Endothelial cell of umbilical vein (primary cell): Measurements from ENCODE around the gene PGGHG. TPM values are rescaled to one million over a fixed set of nuclear protein-coding genes. Genes with fewer than 3 reads are reported as not detected.

Experiments used
- BruUV-seq: library from RNA; stranded (reverse); fragments of 400-500 nt; replicated peaks from 2 replicates; lab custom pipeline; 2021; lab: Mats Ljungman, UMichigan
- CTCF ChIA-PET: fragments of 300-600, 350-600 bp; sonication (Branson Sonifier 250); formaldehyde crosslinking; loops from one replicate; lab custom pipeline; 2021; ENCODE audit warnings: antibody characterized with exemption, inconsistent platforms; lab: Charles Lee
- POLR2A ChIA-PET: fragments of 300-600, 350-600 bp; sonication (Branson Sonifier 250); formaldehyde crosslinking; loops from one replicate; lab custom pipeline; 2021; ENCODE audit warnings: antibody characterized with exemption, inconsistent platforms; lab: Charles Lee
- DNase-seq: peaks from one replicate; pipeline ENCODE4 v3.0.0-alpha.2; 2011; ENCODE audit warnings: low read depth, low spot score
- FAIRE-seq: peaks from 2 replicates; lab custom pipeline; 2011; peaks lifted over from hg19 to GRCh38; lab: Jason Lieb, UNC
- H2AFZ ChIP-seq: 2 replicates; pipeline ENCODE4 v1.6.0; 2012; ENCODE audit warnings: low read depth, low read length, control low read depth, inconsistent platforms
- H3K27ac ChIP-seq: 2 replicates; pipeline ENCODE4 v1.5.1; 2011; ENCODE audit warnings: low read depth, mild to moderate bottlenecking, control low read depth, low read length, moderate library complexity; ENCODE audit not compliant: insufficient read depth
- H3K27me3 ChIP-seq, 2 experiments: 2 replicates each; pipeline versions ENCODE4 v1.6.0 to v1.6.1; 2011; ENCODE audit warnings: low read length in 2 of 2, mixed read lengths in 1 of 2; ENCODE audit not compliant: control insufficient read depth in 2 of 2, insufficient read depth in 2 of 2
- H3K36me3 ChIP-seq, 2 experiments: 2 replicates in 1 of 2; 3 replicates in 1 of 2; pipeline ENCODE4 v1.5.1; 2011; ENCODE audit warnings: low read length in 2 of 2, mild to moderate bottlenecking in 1 of 2, moderate library complexity in 1 of 2; ENCODE audit not compliant: control insufficient read depth in 2 of 2, insufficient read depth in 2 of 2; ENCODE audit errors: extremely low read depth in 1 of 2
- H3K4me1 ChIP-seq: 3 replicates; pipeline ENCODE4 v1.5.1; 2011; ENCODE audit warnings: mild to moderate bottlenecking, low read length; ENCODE audit not compliant: control insufficient read depth, insufficient read depth; ENCODE audit errors: extremely low read depth
- H3K4me2 ChIP-seq: 2 replicates; pipeline ENCODE4 v1.6.1; 2011; ENCODE audit warnings: low read length, control low read depth, mixed read lengths; ENCODE audit not compliant: insufficient read depth
- H3K4me3 ChIP-seq, 3 experiments: fragments of 200-600 bp in 1 of 3; sonication (generic), shearing (Covaris generic) in 1 of 3; replicated peaks in 1 of 3; 2 replicates each; pipeline ENCODE4 v1.5.1; 2011 to 2016; ENCODE audit warnings: control low read depth in 3 of 3, low read length in 3 of 3, mild to moderate bottlenecking in 2 of 3, inconsistent platforms in 1 of 3, low read depth in 1 of 3, moderate library complexity in 1 of 3; ENCODE audit not compliant: insufficient read depth in 1 of 3
- H3K79me2 ChIP-seq: 2 replicates; pipeline ENCODE4 v1.6.0; 2012; ENCODE audit warnings: low read length, inconsistent platforms; ENCODE audit not compliant: control insufficient read depth, insufficient read depth
- H3K9ac ChIP-seq: replicated peaks from 2 replicates; pipeline ENCODE3; 2011; ENCODE audit warnings: low read length, control low read depth; ENCODE audit not compliant: insufficient read depth; ENCODE audit errors: extremely low read depth
- H3K9me1 ChIP-seq: replicated peaks from 3 replicates; pipeline ENCODE4 v1.6.0; 2011; ENCODE audit warnings: mild to moderate bottlenecking, low read length; ENCODE audit not compliant: control insufficient read depth, insufficient read depth; ENCODE audit errors: extremely low read depth
- H3K9me3 ChIP-seq: replicated peaks from 2 replicates; pipeline ENCODE4 v1.5.1; 2012; ENCODE audit warnings: low read length, inconsistent platforms; ENCODE audit not compliant: control insufficient read depth, insufficient read depth
- H4K20me1 ChIP-seq: replicated peaks from 2 replicates; pipeline ENCODE3; 2011; ENCODE audit warnings: mild to moderate bottlenecking, low read length; ENCODE audit not compliant: control insufficient read depth, insufficient read depth; ENCODE audit errors: extremely low read depth
- EZH2 ChIP-seq: IDR thresholded peaks from 2 replicates; pipeline ENCODE4 v1.6.1; 2012; ENCODE audit warnings: borderline replicate concordance, low read depth, mild to moderate bottlenecking, moderate library complexity, low read length, inconsistent platforms; ENCODE audit not compliant: severe bottlenecking
- FOS ChIP-seq: IDR thresholded peaks from 2 replicates; pipeline ENCODE4 v1.6.1; 2011; ENCODE audit warnings: mild to moderate bottlenecking, low read length, moderate library complexity, borderline replicate concordance; ENCODE audit not compliant: insufficient read depth
- GATA2 ChIP-seq: IDR thresholded peaks from 2 replicates; pipeline ENCODE4 v1.7.0; 2011; ENCODE audit warnings: low read depth, mild to moderate bottlenecking, moderate library complexity, mixed read lengths, low read length; ENCODE audit not compliant: insufficient read length, insufficient read depth
- MAX ChIP-seq: IDR thresholded peaks from 2 replicates; pipeline ENCODE4 v1.6.1; 2011; ENCODE audit not compliant: insufficient read depth, insufficient read length
- dilution Hi-C: fragments of 300-500 bp; cut with MboI; formaldehyde crosslinking; loops from one replicate; pipeline ENCODE4 v1.15.0; 2019; ENCODE audit warnings: low sequenced_read_pairs; ENCODE audit not compliant: extremely low pct_ligation_motif_present
- intact Hi-C: fragments of 100-400 bp; cut with micrococcal nuclease; formaldehyde crosslinking; loops from one replicate; pipeline ENCODE4 v1.10.0; 2022
- polyA plus RNA-seq, 4 experiments: library from polyadenylated mRNA; depleted of rRNA in 3 of 4; stranded (reverse) in 3 of 4; unstranded in 1 of 4; fragments of >200 nt; gene quantifications; 2 replicates each; pipeline versions ENCODE4 v1.2.1 to v1.2.3, GENCODE V29; 2011 to 2012; ENCODE audit warnings: missing spikeins in 1 of 4
- total RNA-seq: library from RNA; stranded (reverse); gene quantifications from 2 replicates; pipeline ENCODE4 v1.2.3, GENCODE V29; 2021

Gene PGGHG
- total and polyA plus RNA-seq, 2 donors (not counting 3 experiments of a cell fraction or from before 2014, with no cell fraction given), result 31.6 to 42.4 TPM

GRCh38 chr11:278001-278951, 10.7 kb upstream of the PGGHG start, which contains the start of gene NLRP6:
NLRP6 (plus strand) TSS chr11:278407; CDS start chr11:278570, 163 bp downstream.
- Histone ChIP-seq H3K4me3 (no peak within 1 kb of the TSS), H4K20me1 (no peaks in the 10 kb centered on the region), H3K4me2 (no peak within 1 kb of the TSS), H3K9ac (no peak within 1 kb of the TSS), H3K27ac (no peak within 1 kb of the TSS), H3K9me1 (no peaks in the 10 kb centered on the region), H3K27me3 (peaks cover 48 to 68% of the 10 kb centered on the region in 2 experiments), H2AFZ (no peak within 1 kb of the TSS), H3K79me2 (no peaks in the 10 kb centered on the region), H3K36me3 (no peaks in the 10 kb centered on the region), H3K4me1 (no peaks in the 10 kb centered on the region), H3K9me3 (no peaks in the 10 kb centered on the region)
- dilution Hi-C loops (no loop called here), intact Hi-C loops (no loop called here)
- BruUV-seq, result no TSS peak
- ChIA-PET CTCF (interaction anchor here (1.5 kb wide), 1 partner anchor 28 kb away, joined by 5 read pairs; no protein-coding TSS in a partner anchor), POLR2A (no interaction called here)
- DNase-seq (no peak), FAIRE-seq (no peak)
- TF ChIP-seq EZH2 (no peak), GATA2 (no peak), MAX (no peak), FOS (no peak)
